Measurements from ENCODE around the gene SURF1.
A peak's percentile ranks its signal among the peaks of the same experiment; 100 is the strongest.

DNA sequence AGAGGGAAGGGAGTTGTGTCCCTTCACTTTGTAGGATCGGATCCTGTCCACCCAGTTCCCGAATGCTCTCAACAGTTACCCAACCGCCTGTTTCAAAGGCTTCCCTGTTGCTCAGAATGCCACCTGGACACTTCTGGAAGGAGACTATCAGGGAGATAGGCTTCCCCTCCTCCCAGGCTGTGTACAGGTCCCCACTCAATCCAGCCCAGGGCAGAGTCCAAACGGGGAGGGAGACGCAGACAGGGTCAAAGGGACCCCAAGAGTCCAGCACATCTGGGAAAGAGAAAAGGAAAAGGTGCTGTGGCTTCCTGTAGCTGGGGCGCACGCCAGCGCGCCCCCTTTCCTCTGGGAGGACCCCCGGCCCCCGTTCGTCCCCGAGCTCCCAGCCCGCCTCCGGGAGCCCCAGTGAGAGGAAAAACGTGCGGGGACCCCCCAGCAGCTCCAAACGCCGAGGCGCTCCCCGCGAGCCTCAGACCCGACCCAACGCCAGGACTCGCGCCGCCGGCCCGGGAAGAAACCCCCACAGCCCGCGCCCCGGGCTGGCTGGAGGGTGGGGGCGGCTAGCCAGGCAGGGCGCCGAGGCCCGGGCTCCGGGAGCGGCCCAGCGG, 18.9 kb upstream of the SURF1 start:
- TF ChIP-seq, protein P1, sequence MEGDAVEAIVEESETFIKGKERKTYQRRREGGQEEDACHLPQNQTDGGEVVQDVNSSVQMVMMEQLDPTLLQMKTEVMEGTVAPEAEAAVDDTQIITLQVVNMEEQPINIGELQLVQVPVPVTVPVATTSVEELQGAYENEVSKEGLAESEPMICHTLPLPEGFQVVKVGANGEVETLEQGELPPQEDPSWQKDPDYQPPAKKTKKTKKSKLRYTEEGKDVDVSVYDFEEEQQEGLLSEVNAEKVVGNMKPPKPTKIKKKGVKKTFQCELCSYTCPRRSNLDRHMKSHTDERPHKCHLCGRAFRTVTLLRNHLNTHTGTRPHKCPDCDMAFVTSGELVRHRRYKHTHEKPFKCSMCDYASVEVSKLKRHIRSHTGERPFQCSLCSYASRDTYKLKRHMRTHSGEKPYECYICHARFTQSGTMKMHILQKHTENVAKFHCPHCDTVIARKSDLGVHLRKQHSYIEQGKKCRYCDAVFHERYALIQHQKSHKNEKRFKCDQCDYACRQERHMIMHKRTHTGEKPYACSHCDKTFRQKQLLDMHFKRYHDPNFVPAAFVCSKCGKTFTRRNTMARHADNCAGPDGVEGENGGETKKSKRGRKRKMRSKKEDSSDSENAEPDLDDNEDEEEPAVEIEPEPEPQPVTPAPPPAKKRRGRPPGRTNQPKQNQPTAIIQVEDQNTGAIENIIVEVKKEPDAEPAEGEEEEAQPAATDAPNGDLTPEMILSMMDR (IDR thresholded peaks at IDR 0.05 in 2 of 3, conservative IDR thresholded peaks at IDR 0.05 in 1 of 3; ENCODE audit: insufficient read depth in 2 of 3, low read depth in 1 of 3, low read length in 3 of 3): peak in 2 of 3 experiments; percentile 10 to 30; a peak in 1 of 6 replicates
- TF ChIP-seq HSF4 (CRISPR knock-in tag; IDR thresholded peaks at IDR 0.05; ENCODE audit: borderline replicate concordance) (no peak), SRSF9 (IDR thresholded peaks at IDR 0.05; ENCODE audit: borderline replicate concordance, low read depth, low read length) (no peak), TAF1 (IDR thresholded peaks at IDR 0.05; ENCODE audit: control insufficient read depth, extremely low read depth, insufficient read depth, low read length, severe bottlenecking) (no peak), KAT7 (CRISPR knock-in tag; IDR thresholded peaks at IDR 0.05; ENCODE audit: borderline replicate concordance) (no peak), NFATC3 (IDR thresholded peaks at IDR 0.05) (no peak), ZFX (CRISPR knock-in tag; IDR thresholded peaks at IDR 0.05) (no peak), ZNF384 (IDR thresholded peaks at IDR 0.05; ENCODE audit: low read depth, low read length) (no peak), EP300 (IDR thresholded peaks at IDR 0.05; ENCODE audit: low read length) (no peak)
- TF ChIP-seq, protein P2, sequence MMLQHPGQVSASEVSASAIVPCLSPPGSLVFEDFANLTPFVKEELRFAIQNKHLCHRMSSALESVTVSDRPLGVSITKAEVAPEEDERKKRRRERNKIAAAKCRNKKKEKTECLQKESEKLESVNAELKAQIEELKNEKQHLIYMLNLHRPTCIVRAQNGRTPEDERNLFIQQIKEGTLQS (IDR thresholded peaks at IDR 0.05): no peak
- TF ChIP-seq, protein P2 (CRISPR knock-in tag; conservative IDR thresholded peaks at IDR 0.05): no peak
- TF ChIP-seq, protein P3, sequence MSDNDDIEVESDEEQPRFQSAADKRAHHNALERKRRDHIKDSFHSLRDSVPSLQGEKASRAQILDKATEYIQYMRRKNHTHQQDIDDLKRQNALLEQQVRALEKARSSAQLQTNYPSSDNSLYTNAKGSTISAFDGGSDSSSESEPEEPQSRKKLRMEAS (CRISPR knock-in tag; IDR thresholded peaks at IDR 0.05): no peak
- TF ChIP-seq, protein P4, sequence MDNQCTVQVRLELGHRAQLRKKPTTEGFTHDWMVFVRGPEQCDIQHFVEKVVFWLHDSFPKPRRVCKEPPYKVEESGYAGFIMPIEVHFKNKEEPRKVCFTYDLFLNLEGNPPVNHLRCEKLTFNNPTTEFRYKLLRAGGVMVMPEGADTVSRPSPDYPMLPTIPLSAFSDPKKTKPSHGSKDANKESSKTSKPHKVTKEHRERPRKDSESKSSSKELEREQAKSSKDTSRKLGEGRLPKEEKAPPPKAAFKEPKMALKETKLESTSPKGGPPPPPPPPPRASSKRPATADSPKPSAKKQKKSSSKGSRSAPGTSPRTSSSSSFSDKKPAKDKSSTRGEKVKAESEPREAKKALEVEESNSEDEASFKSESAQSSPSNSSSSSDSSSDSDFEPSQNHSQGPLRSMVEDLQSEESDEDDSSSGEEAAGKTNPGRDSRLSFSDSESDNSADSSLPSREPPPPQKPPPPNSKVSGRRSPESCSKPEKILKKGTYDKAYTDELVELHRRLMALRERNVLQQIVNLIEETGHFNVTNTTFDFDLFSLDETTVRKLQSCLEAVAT (IDR thresholded peaks at IDR 0.05): no peak
